ENCODE results near the gene CARD9. TPM values are rescaled to one million over a fixed set of nuclear protein-coding genes. Genes with fewer than 3 reads are reported as not detected.

CARD9 gene
- total RNA-seq, 2 donors from 2014 or later: 0.35 to 1.5 TPM

DNA sequence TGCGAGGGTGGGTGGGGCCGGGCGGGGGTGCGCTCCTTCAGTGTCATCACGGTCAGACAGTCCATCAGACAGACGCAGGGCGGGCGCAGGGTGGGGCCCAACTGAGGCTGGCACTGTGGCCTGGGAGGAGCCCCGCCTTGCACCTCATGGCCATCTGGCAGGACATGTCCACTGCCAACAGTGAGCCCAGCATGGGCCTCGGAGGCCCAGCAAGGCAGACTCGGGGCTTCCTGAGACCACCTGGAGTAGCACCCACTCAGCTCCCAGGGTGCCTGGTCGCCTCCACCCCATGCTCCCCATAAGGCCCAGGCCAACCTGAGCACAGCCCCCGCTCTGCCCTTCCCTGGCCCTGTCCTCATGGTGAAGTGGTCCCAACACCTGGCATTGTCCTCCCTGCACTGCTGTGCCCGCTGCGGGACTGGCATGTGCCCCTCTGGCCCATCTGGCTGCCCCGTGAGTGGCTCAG lies 54.7 kb downstream of the CARD9 start:
- no peak overlapping the region for H3K27ac Mint-ChIP-seq
- no peaks in the 10 kb centered on the region for H3K36me3 ChIP-seq (ENCODE audit: control insufficient read depth, insufficient read depth, low read length)
- peaks cover 11% of the 10 kb centered on the region for H3K9me3 ChIP-seq (ENCODE audit: control insufficient read depth, low read length)
- DNase-seq: no peak
- WGBS, 2 experiments (ENCODE audit: insufficient coverage in 1 of 2, insufficient read length in 1 of 2): 93 to 98% methylated on average over 5 to 16 of the region's 16 CpGs
- no peak overlapping the region for H3K4me3 Mint-ChIP-seq
- H3K27me3 Mint-ChIP-seq (ENCODE audit: insufficient read depth): no peaks in the 10 kb centered on the region
- no peak overlapping the region for H3K27ac ChIP-seq (ENCODE audit: low read depth, low read length)
- H3K4me1 ChIP-seq (ENCODE audit: control insufficient read depth, insufficient read depth, low read length): no peaks in the 10 kb centered on the region
- no peaks in the 10 kb centered on the region for H3K36me3 Mint-ChIP-seq (ENCODE audit: low read depth)
- no peak overlapping the region for H3K9ac ChIP-seq (ENCODE audit: extremely low read depth, low read length, poor library complexity, severe bottlenecking)
- H3K9me3 Mint-ChIP-seq: peaks cover 25% of the 10 kb centered on the region
- no peaks in the 10 kb centered on the region for H3K4me1 Mint-ChIP-seq
- H3K4me3 ChIP-seq (ENCODE audit: low read length): no peak overlapping the region
- no peaks in the 10 kb centered on the region for H3K27me3 ChIP-seq (ENCODE audit: control insufficient read depth, insufficient read depth, low read length, poor library complexity, severe bottlenecking)
- TF ChIP-seq, protein P1, sequence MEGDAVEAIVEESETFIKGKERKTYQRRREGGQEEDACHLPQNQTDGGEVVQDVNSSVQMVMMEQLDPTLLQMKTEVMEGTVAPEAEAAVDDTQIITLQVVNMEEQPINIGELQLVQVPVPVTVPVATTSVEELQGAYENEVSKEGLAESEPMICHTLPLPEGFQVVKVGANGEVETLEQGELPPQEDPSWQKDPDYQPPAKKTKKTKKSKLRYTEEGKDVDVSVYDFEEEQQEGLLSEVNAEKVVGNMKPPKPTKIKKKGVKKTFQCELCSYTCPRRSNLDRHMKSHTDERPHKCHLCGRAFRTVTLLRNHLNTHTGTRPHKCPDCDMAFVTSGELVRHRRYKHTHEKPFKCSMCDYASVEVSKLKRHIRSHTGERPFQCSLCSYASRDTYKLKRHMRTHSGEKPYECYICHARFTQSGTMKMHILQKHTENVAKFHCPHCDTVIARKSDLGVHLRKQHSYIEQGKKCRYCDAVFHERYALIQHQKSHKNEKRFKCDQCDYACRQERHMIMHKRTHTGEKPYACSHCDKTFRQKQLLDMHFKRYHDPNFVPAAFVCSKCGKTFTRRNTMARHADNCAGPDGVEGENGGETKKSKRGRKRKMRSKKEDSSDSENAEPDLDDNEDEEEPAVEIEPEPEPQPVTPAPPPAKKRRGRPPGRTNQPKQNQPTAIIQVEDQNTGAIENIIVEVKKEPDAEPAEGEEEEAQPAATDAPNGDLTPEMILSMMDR (conservative IDR thresholded peaks at IDR 0.05): no peak

DNA sequence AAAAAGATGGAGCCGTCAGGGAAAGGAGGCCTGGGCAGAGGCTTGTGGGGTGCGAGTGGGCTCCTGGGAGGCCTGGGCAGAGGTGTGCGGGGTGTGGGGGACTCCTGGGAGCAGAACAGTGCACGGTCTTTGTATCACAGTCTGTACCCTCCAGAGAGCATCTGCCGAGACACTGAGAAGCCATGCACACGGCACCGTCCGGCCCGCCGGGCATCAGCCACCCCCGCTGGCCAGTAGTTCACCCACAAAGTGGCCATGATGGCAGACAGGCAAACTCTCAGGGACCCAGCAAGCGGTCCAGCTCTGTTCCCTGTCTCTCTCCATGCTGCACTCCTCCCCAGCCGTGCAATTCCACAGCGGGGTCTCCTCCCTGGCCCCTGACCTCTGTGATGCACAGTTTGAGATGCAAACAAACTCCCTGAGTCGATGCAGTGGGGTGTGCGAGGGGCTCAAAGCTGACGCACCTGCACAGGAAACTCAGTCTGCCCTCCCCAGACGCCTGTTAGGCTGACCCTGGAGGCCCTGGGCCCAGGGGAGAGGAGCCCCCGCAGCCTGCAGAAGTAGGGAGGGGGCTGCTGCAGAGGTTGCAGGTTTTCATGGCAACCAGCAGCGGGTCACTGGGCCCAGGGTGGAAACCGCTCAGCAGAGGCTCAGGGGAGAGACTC lies 55.2 kb downstream of the CARD9 start:
- no peak for DNase-seq
- WGBS, 2 experiments (ENCODE audit: insufficient coverage in 1 of 2, insufficient read length in 1 of 2): 82 to 84% methylated on average over 17 to 21 of the region's 21 CpGs
- Mint-ChIP-seq H3K27me3 (ENCODE audit: insufficient read depth) (no peaks in the 10 kb centered on the region), H3K4me3 (no peak overlapping the region), H3K27ac (no peak overlapping the region), H3K4me1 (no peaks in the 10 kb centered on the region), H3K9me3 (peaks cover 25% of the 10 kb centered on the region), H3K36me3 (ENCODE audit: low read depth) (no peaks in the 10 kb centered on the region)
- no peaks in the 10 kb centered on the region for H3K36me3 ChIP-seq (ENCODE audit: control insufficient read depth, insufficient read depth, low read length)
- H3K9me3 ChIP-seq (ENCODE audit: control insufficient read depth, low read length): peaks cover 11% of the 10 kb centered on the region
- H3K9ac ChIP-seq (ENCODE audit: extremely low read depth, low read length, poor library complexity, severe bottlenecking): no peak overlapping the region
- H3K27me3 ChIP-seq (ENCODE audit: control insufficient read depth, insufficient read depth, low read length, poor library complexity, severe bottlenecking): no peaks in the 10 kb centered on the region
- no peak overlapping the region for H3K4me3 ChIP-seq (ENCODE audit: low read length)
- TF ChIP-seq, protein P1 (conservative IDR thresholded peaks at IDR 0.05): no peak
- H3K4me1 ChIP-seq (ENCODE audit: control insufficient read depth, insufficient read depth, low read length): no peaks in the 10 kb centered on the region
- H3K27ac ChIP-seq (ENCODE audit: low read depth, low read length): no peak overlapping the region

DNA sequence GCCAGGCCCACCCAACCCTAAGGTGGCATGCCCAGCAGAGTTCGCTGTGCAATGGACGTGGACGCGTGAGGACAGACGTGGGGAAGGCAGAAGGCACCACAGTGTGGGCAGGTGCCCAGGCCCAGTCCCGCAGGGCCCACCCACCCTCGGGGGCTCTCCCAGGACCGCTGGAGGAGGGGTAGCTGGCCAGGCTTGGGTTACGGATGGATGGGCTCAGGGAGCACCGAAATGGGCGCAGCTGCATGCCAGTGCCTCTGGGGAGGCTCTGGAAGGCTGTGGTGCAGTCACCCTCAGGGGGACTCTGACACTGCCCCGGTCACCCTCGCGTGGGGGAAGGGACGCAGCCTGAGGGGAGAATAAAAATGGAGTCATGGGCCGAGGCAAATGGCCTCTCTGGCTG lies 55.8 kb downstream of the CARD9 start:
- no peak for DNase-seq
- Mint-ChIP-seq H3K9me3 (peaks cover 25% of the 10 kb centered on the region), H3K27ac (no peak overlapping the region), H3K27me3 (ENCODE audit: insufficient read depth) (no peaks in the 10 kb centered on the region), H3K4me3 (no peak overlapping the region), H3K4me1 (no peaks in the 10 kb centered on the region), H3K36me3 (ENCODE audit: low read depth) (no peaks in the 10 kb centered on the region)
- TF ChIP-seq, protein P1 (conservative IDR thresholded peaks at IDR 0.05): no peak
- peaks cover 11% of the 10 kb centered on the region for H3K9me3 ChIP-seq (ENCODE audit: control insufficient read depth, low read length)
- no peak overlapping the region for H3K4me3 ChIP-seq (ENCODE audit: low read length)
- no peaks in the 10 kb centered on the region for H3K27me3 ChIP-seq (ENCODE audit: control insufficient read depth, insufficient read depth, low read length, poor library complexity, severe bottlenecking)
- H3K4me1 ChIP-seq (ENCODE audit: control insufficient read depth, insufficient read depth, low read length): no peaks in the 10 kb centered on the region
- no peak overlapping the region for H3K9ac ChIP-seq (ENCODE audit: extremely low read depth, low read length, poor library complexity, severe bottlenecking)
- no peaks in the 10 kb centered on the region for H3K36me3 ChIP-seq (ENCODE audit: control insufficient read depth, insufficient read depth, low read length)
- no peak overlapping the region for H3K27ac ChIP-seq (ENCODE audit: low read depth, low read length)
- 93 to 97% methylated on average over 7 to 16 of the region's 16 CpGs for WGBS, 2 experiments (ENCODE audit: insufficient coverage in 1 of 2, insufficient read length in 1 of 2)
